ENCODE results near the gene PLD5.

The PLD5 gene

DNA sequence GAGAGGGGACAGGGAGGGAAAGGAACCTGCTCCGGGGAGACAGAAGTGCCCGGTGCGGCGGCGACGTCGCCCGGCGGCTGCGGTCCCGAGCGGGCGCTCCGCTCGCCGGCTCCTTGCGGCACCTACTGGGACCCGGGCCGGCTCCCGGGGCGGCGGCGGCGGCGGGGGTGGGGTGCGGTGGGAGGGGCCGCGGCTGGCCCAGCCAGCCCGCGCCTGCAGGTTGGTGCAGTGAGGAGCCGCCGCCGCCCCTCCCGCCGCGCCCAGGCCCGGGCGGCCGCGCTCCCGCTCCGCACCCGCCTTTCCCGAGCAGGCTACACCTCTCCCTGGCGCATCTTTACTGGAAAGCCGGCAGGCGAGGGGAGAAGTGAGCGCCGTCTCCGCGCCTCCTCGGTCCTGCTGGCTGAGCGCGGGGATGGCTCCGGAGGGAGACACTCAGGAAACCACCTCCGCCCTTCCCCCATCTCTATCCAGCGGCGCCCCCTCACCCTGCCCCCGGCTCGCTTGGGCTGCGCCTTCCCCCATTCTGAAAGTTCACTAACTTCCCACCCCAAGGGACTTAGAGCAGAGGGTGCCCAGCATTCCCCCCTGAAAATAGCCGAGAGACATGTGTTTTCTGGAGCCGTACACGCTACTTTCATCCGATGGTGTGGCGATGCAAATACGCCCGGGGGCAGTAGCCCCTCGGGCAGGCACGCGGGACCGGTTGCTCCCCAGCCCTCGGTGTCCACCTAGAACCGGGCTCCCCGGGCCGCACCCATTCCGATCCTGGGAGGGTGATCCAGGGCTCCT, at the start of gene PLD5:
Gene PLD5, minus strand, starts transcription at position 127 of the 789 bp plus-strand sequence.
- no peak for DNase-seq

DNA sequence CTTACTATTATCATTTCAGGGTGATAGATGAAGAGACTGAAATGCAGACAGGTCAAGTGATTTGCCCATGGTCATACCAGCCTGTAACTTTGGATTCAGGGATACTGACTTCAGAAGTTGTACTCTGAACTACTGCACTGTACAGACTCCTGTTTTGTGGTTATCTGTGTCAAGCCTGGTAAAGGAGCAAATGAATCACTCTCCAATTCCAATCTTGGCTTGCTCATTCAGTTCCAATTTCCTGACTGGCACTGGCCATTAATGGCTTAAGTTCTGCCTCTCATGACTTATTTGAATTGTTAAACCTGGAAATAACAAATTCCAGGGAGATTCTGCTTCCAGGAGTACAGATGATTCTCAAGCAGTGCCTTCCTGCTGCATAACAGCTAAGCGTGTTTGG, 45.4 kb upstream of the PLD5 start:
- no peak for DNase-seq

DNA sequence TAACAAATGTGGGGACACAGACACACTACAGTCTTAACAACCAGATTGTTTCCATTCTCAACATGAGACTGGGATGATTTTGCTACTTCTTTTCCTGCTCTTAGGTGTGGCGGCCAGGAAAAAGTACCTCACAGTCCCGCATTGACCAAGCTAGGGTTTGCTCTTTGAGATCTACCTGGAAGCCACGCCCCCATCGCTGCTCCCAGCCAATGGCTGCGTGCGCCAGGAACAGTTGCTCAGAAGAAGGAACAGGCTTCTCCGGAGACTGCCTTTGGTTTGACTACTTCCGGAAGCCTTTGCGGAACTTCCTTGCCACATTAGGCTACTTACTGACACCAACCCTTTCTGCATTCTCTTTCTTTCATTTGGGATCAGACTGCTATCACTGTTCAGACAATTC, 44.2 kb upstream of the PLD5 start:
- no peak for DNase-seq

- DNase-seq: no peak
These were observed 43.1 kb upstream of the PLD5 start for GRCh38 chr1:242567596-242567995.

DNA sequence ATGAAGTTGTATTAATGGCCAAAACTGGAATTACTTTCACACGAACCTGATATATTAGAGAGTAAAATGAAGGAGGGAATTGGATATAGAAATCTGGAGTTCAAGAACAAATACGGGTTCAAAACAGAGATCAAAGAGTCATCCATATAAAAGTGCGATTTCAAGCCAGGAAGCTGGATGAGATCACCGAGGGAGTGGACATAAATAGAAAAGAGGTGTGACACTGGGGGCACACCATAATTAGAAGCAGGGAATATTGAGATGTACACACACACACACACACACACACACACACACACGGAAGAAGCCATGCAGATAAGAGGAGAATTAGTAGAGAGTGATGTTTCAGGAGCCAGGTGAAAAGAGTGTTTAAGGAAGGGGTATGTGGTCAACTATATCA, 32.3 kb upstream of the PLD5 start:
- no peak for DNase-seq

GRCh38 chr1:242556276-242556675, 31.8 kb upstream of the PLD5 start:
- DNase-seq: no peak

- no peak for DNase-seq
These were observed 30.1 kb upstream of the PLD5 start for GRCh38 chr1:242554577-242554976.

DNA sequence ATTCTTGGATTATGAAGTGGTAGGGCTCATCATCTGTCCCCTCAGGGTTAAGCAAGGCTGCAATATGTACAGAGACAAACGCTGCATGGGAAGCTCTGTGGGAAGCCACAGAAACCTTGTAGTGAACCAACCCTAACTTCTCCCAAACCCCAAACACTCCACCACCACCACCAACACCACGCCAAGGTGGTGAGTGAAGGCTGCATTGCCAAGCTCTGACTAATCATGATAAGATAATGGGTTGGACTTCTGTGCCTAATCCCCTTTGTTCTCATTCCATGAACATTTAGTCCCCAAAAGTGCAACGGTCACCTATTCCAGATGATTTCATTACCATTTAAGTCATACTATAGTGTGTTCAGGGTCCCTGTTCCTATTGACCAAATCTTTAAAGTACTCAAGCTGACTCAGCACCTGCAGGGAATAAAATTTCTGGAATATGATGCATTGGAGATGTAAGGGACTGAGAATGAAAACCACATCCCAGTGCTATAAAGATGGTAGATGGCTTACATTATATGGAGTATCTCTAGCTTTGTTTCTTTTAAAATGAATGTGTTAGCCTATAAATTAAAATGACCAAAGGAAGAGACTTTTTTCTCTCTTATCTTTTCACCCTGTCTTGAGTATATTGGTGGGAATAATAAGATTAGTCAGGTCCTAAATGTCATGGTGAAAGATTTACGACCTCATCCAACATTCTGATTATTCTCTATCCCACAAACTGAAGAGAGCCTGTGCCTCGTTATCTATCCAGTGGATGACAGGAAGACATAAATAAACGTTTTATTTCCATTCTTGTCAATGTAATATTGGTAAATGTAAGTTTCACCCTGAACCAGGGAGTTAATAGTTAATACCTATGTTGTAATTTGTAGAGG, 22.6 kb upstream of the PLD5 start:
- DNase-seq: no peak

DNA sequence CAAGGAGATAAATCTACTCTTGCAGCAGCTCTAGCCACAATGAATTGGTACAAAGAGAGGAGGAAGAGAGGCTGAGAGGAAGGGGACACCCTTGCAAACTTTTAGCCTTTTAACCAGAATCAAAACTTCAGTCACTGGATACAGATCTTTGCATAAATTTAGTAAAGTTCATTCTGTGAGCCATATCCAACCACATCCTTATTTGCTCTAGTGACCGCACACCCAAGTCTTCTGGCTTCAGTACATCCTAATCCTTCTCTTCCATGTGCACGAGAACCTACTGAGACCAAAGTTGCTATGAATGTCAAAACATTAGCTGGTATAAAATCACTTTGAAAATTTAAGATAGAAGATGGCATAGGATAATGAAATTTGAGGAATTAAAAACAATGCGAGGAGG, 21.9 kb upstream of the PLD5 start:
- DNase-seq: no peak

- no peak for DNase-seq
These were observed 19.6 kb upstream of the PLD5 start for GRCh38 chr1:242544071-242544470.

GRCh38 chr1:242542271-242542670, 17.8 kb upstream of the PLD5 start:
- no peak for DNase-seq

- DNase-seq: no peak
These were observed 11.5 kb upstream of the PLD5 start for GRCh38 chr1:242535986-242536385.

DNA sequence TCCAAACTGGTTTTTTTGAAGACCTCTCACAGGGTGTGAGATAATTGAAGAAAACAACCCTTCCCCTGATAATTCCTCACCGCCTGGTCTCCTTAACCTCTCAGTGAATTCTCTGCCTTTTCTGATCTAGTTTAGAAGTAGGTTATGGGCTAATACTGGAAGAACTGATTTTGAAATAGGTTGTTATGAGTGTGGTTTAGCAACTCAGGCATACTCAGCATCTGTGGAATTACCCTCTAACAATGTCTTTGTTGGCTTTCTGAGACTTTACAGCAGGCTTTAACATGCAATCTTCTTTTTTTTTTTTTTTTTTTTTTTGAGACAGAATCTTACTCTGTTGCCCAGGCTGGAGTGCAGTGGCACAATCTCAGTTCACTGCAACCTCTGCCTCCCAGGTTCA, 10.3 kb upstream of the PLD5 start:
- DNase-seq: no peak

DNA sequence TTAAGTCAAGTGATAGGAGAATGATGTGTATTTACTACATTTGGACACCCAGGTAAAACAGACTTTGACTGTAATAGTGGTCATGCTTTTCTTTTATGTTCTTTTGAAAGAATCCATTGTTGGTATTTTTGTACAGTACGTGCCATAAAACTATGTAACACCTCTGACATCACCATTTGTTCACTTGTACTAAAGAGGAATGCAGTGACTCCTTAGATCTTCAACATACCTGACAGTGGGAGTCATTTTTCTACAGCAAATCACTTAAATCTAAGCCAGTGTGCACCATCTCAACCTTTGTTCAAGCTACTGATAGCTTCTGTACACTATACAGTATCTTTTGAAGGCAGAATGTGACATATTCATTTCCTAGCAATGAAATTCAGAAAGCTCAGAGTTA, 6.3 kb upstream of the PLD5 start:
- DNase-seq: no peak

GRCh38 chr1:242525769-242526168, 1.3 kb upstream of the PLD5 start:
- DNase-seq: no peak

DNA sequence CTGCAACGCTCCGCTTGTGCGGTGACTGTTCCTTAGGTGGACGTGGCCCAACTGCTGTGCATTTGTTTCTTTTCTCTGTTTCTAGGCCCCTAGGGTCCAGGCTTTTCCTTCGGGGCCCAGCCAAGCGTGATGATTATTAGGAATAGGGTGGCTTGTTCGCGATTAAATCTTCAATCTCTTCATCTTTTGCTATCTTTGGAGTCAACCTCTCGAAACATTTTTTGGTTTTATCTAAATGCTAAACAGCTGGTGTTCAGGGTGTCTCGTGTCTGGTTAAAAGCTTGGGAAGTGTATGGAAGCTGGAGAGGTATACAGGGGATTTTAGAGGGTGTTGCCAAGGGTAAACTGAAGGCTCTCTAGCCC, 844 bp upstream of the PLD5 start:
- no peak for DNase-seq

GRCh38 chr1:242523719-242524570, 552 bp downstream of the PLD5 start:
- no peak for DNase-seq

GRCh38 chr1:242522996-242523718, 1.3 kb downstream of the PLD5 start:
- no peak for DNase-seq

DNA sequence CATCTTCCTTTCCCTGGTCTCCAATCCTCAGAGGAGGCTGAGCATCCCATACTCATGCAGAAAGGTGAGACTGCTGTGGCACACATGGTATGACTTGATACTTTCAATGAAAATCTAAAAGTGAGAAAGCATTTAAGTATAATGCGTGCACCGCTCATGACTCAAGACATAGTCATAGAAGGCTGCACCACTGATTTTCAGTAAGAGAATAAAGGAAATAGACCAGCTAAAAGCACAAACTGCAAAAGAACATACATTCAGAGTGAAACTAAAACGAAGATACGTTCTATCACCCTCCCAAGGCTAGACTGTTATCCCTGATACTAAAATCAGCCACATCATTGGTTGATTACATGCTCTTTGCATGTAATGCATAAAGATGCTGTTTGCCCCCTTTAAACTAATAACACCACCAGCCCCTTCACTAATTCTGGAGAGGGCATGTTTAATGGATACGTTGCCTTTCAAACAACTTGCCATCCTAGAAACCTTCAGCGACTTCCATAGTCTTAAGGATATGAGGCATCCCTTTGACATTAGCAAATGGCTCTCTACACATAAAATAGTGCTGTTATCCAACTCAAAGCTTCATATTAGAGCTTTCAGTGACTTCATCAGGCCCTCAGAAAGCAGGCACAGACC, 2.1 kb downstream of the PLD5 start:
- no peak for DNase-seq

- no peak for DNase-seq
These were observed 8.9 kb downstream of the PLD5 start for GRCh38 chr1:242515555-242515954.

DNA sequence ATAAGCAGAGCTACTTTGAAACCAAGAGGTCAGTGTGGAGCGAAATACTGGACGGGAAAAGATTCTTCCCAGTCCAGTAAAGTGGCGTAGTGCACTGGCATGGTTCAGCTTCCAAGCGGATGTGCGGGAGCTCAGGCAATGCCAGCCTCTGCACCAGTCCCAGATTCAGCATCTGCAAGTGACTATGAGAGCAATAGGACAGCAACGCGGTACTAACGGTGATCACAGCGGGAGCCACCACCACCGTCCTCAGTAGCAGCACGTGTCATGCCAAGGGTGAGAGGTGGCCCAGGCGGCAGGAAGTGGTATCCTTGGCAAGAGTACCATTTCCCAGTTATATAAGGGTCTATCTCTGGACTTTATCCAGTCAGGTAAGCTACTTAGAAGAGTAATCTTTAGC, 17.8 kb downstream of the PLD5 start:
- no peak for DNase-seq

- no peak for DNase-seq
These were observed 35.0 kb downstream of the PLD5 start for GRCh38 chr1:242489545-242489944.
